ENCODE data around the gene OARD1. TPM values are rescaled to one million over a fixed set of nuclear protein-coding genes. Genes with fewer than 3 reads are reported as not detected.

Gene OARD1
- total and polyA plus RNA-seq, 2 of the 8 experiments (the other 6 are each of a cell fraction or from before 2014, with no cell fraction given), result 16.8 to 35.8 TPM

GRCh38 chr6:41042226-41043055 lies 29.7 kb downstream of the OARD1 start, which contains the start of gene TSPO2 (continued):
- TF ChIP-seq SRF (IDR thresholded peaks at IDR 0.05; ENCODE audit: low read depth, low read length) (no peak), SAP30 (IDR thresholded peaks at IDR 0.05; ENCODE audit: insufficient read depth, insufficient replicate concordance, low read length) (no peak), BCL11A (IDR thresholded peaks at IDR 0.05; ENCODE audit: low read depth in 2 of 2, low read length in 2 of 2) (no peak), ZNF274 (IDR thresholded peaks at IDR 0.05; ENCODE audit: borderline replicate concordance, extremely low read depth, low read length) (no peak), KDM5A (IDR thresholded peaks at IDR 0.05; ENCODE audit: low read length) (no peak), BACH1 (IDR thresholded peaks at IDR 0.05; ENCODE audit: low read length) (no peak), HDAC6 (IDR thresholded peaks at IDR 0.05; ENCODE audit: low read depth, low read length) (no peak)
